ENCODE measurements around the gene RHBDL3. TPM values are rescaled to one million over a fixed set of nuclear protein-coding genes. Genes with fewer than 3 reads are reported as not detected.

Gene RHBDL3
- total and polyA plus RNA-seq, 2 donors (not counting 3 experiments of a cell fraction or from before 2014, with no cell fraction given) = 0.11 to 0.20 TPM

- no peak overlapping the region for H3K9ac ChIP-seq (replicated peaks; ENCODE audit: extremely low read depth, insufficient read depth, low read length)
- peaks cover 0 to 4% of the 10 kb centered on the region in 2 experiments for H3K27me3 ChIP-seq (ENCODE audit: control insufficient read depth in 2 of 2, insufficient read depth in 2 of 2, low read length in 2 of 2)
- TF ChIP-seq CTCF (IDR thresholded peaks at IDR 0.05; ENCODE audit: extremely low read depth in 1 of 2, insufficient read depth in 1 of 2, low read depth in 1 of 2, low read length in 2 of 2) = no peak
- TF ChIP-seq MYC (IDR thresholded peaks at IDR 0.05; ENCODE audit: low read depth, low read length) = no peak
- no peak for TF ChIP-seq POLR2A (IDR thresholded peaks at IDR 0.05; ENCODE audit: low read depth, low read length)
- TF ChIP-seq MAX (IDR thresholded peaks at IDR 0.05; ENCODE audit: insufficient read depth, insufficient read length) = no peak
- no peak for TF ChIP-seq EZH2 (IDR thresholded peaks at IDR 0.05; ENCODE audit: borderline replicate concordance, low read depth, low read length, severe bottlenecking)
- TF ChIP-seq JUN (IDR thresholded peaks at IDR 0.05; ENCODE audit: borderline replicate concordance, insufficient read depth, insufficient read length, low read depth) = no peak
- no peak for TF ChIP-seq FOS (IDR thresholded peaks at IDR 0.05; ENCODE audit: borderline replicate concordance, insufficient read depth, low read length)
- TF ChIP-seq POLR2AphosphoS5 (IDR thresholded peaks at IDR 0.05; ENCODE audit: insufficient read depth, low read depth, low read length) = no peak
- TF ChIP-seq GATA2 (IDR thresholded peaks at IDR 0.05; ENCODE audit: insufficient read depth, insufficient read length, low read depth, low read length) = no peak
- no peak for DNase-seq (ENCODE audit: low read depth, low spot score)
- ChIA-PET CTCF (no interaction called here), POLR2A (no interaction called here)
- FAIRE-seq = no peak
- BruUV-seq (replicated peaks) = no TSS peak
- no peaks in the 10 kb centered on the region for H3K79me2 ChIP-seq (ENCODE audit: control insufficient read depth, insufficient read depth, low read length)
- H3K9me1 ChIP-seq (replicated peaks; ENCODE audit: control insufficient read depth, extremely low read depth, insufficient read depth, low read length) = no peaks in the 10 kb centered on the region
- H2AFZ ChIP-seq (ENCODE audit: low read depth, low read length) = no peak overlapping the region
- H3K9me3 ChIP-seq (replicated peaks; ENCODE audit: control insufficient read depth, insufficient read depth, low read length) = no peaks in the 10 kb centered on the region
- H4K20me1 ChIP-seq (replicated peaks; ENCODE audit: control insufficient read depth, extremely low read depth, insufficient read depth, low read length) = no peaks in the 10 kb centered on the region
- H3K36me3 ChIP-seq (ENCODE audit: control insufficient read depth in 2 of 2, extremely low read depth in 1 of 2, insufficient read depth in 2 of 2, low read length in 2 of 2) = no peaks in the 10 kb centered on the region
- H3K4me3 ChIP-seq (replicated peaks in 1 of 3; ENCODE audit: insufficient read depth in 1 of 3, low read depth in 1 of 3, low read length in 3 of 3) = no peak overlapping the region
- H3K4me2 ChIP-seq (ENCODE audit: insufficient read depth, low read length) = no peak overlapping the region
- H3K27ac ChIP-seq (ENCODE audit: insufficient read depth, low read depth, low read length) = no peak overlapping the region
- dilution Hi-C loops (cut with MboI; ENCODE audit: extremely low pct_ligation_motif_present, low sequenced_read_pairs) (no loop called here), intact Hi-C loops (cut with micrococcal nuclease) (no loop called here)
- H3K4me1 ChIP-seq (ENCODE audit: control insufficient read depth, extremely low read depth, insufficient read depth, low read length) = no peaks in the 10 kb centered on the region
These were observed 13.2 kb downstream of the RHBDL3 start for GRCh38 chr17:32278815-32279214.

All from endothelial cell of umbilical vein (primary cell).